Adrenal gland (tissue), 5 donors: ENCODE results near the gene MKNK2.

Source experiments
- CTCF ChIP-seq, 6 experiments: fragments of 450-650 bp in 4 of 6; fragments of 200-600 bp in 2 of 6; sonication (generic) in 1 of 6; IDR thresholded peaks; 1 replicate in 5 of 6; 2 replicates in 1 of 6; pipeline versions ENCODE4 v1.5.1 to v1.8.0; 2016 to 2021; ENCODE audit warnings: antibody characterized with exemption in 6 of 6, mild to moderate bottlenecking in 2 of 6, moderate library complexity in 1 of 6
- POLR2A ChIP-seq, 2 donors: fragments of 450-650 bp; IDR thresholded peaks; one replicate each; pipeline ENCODE4 v1.6.1; 2017; ENCODE audit warnings: antibody characterized with exemption in 2 of 2, mild to moderate bottlenecking in 2 of 2, moderate library complexity in 1 of 2
- donor health status: DM: no; HTN: no; CAD: no.

- TF ChIP-seq CTCF (IDR thresholded peaks at IDR 0.05) (no peak), POLR2A (IDR thresholded peaks at IDR 0.05) (no peak)
Measured at GRCh38 chr19:2014731-2015607, 36.1 kb downstream of the MKNK2 start.
